Heart left ventricle (tissue), 16 donors: ENCODE data around the gene OLFM2. TPM values are rescaled to one million over a fixed set of nuclear protein-coding genes. Genes with fewer than 3 reads are reported as not detected.

Experiments used
- ATAC-seq, 4 donors: fragments of 200-7000 bp; cut with Tn5 transposase; one replicate each; pipeline ENCODE4 v1.9.1; 2020 to 2022; ENCODE audit warnings: moderate library complexity in 4 of 4, mild to moderate bottlenecking in 3 of 4, moderate number of reproducible peaks in 1 of 4
- DNase-seq, 5 donors: peaks; one replicate each; pipeline ENCODE4 v3.0.0-alpha.2; 2020
- H3K27ac ChIP-seq, 12 donors: fragments of 200-600 bp; sonication (generic) in 4 of 12; one replicate each; pipeline versions ENCODE4 v1.5.0 to v1.8.0; 2016 to 2022; ENCODE audit warnings: mild to moderate bottlenecking in 2 of 12
- H3K27me3 ChIP-seq, 9 donors: fragments of 200-600 bp; sonication (generic) in 2 of 9; one replicate each; pipeline versions ENCODE4 v1.5.1 to v1.8.0; 2016 to 2022; ENCODE audit warnings: mild to moderate bottlenecking in 3 of 9
- H3K36me3 ChIP-seq, 9 donors: fragments of 200-600 bp; sonication (generic) in 2 of 9; one replicate each; pipeline versions ENCODE4 v1.5.0 to v1.8.0; 2018 to 2022; ENCODE audit warnings: mild to moderate bottlenecking in 2 of 9
- H3K4me1 ChIP-seq, 12 donors: fragments of 200-600 bp; sonication (generic) in 4 of 12; one replicate each; pipeline versions ENCODE4 v1.5.0 to v1.8.0; 2016 to 2022; ENCODE audit warnings: mild to moderate bottlenecking in 3 of 12
- H3K4me3 ChIP-seq, 12 donors: fragments of 200-600 bp; sonication (generic) in 4 of 12; one replicate each; pipeline versions ENCODE4 v1.5.0 to v1.8.0; 2017 to 2022; ENCODE audit warnings: mild to moderate bottlenecking in 9 of 12, moderate library complexity in 4 of 12
- H3K9me3 ChIP-seq, 12 donors: fragments of 200-600 bp; sonication (generic) in 4 of 12; one replicate each; pipeline versions ENCODE4 v1.5.0 to v1.8.0; 2016 to 2022; ENCODE audit warnings: mild to moderate bottlenecking in 1 of 12
- POLR2A ChIP-seq, 2 donors: fragments of 450-650 bp; IDR thresholded peaks; one replicate each; pipeline ENCODE4 v1.6.1; 2017; ENCODE audit warnings: antibody characterized with exemption in 2 of 2, mild to moderate bottlenecking in 2 of 2, moderate library complexity in 2 of 2
- WGBS, 4 donors: extraction: QIAGEN DNeasy Blood & Tissue Kit in 2 of 4; methylation state at CpG; one replicate each; pipeline versions ENCODE4 v1.1.5 to v1.1.7; 2013 to 2018; 5-methylcytosine and 5-hydroxymethylcytosine counted together
- intact Hi-C, 10 donors: fragments of 100-400 bp; cut with DNase I; formaldehyde crosslinking; loops; one replicate each; pipeline versions ENCODE4 v1.11.1 to v1.14.2; 2022
- polyA plus RNA-seq, 2 donors: library from polyadenylated mRNA; stranded (reverse); fragments of 200-250 nt; gene quantifications; one replicate each; pipeline ENCODE4 v1.2.3, GENCODE V29; 2013
- total RNA-seq, 9 donors: library from RNA; depleted of rRNA in 2 of 9; stranded (reverse); fragments of >200 nt in 2 of 9; fragmentation: NEBNext Ultra II Directional in 3 of 9; extraction: Animal tissue kit (Norgen Biotek cat#: 25700) in 3 of 9; gene quantifications; one replicate each; pipeline versions ENCODE4 v1.1.0 to v1.2.4, GENCODE V29; 2016 to 2023
- TF ChIP-seq, protein P1 (sequence below), 12 donors: fragments of 200-600 bp; sonication (generic) in 4 of 12; IDR thresholded peaks; one replicate each; pipeline versions ENCODE4 v1.5.0 to v1.8.0; 2018 to 2022; ENCODE audit warnings: antibody characterized with exemption in 12 of 12, mild to moderate bottlenecking in 5 of 12
- donor health status: ischemic (EF 13 %, LVEDD 7.1; RV severe dilation, severe dysfunction).
- donor health status: healthy with polysubstance abuse.
- donor health status: DM: no; HTN: yes; CAD: no.
- donor health status: DM: no; HTN: no; CAD: no.
- donor health status: ischemic (EF 25% LVEDD 6.9; RV normal size, moderate dysfunction).
- donor health status: ischemic (EF 25% LVEDD 5.7; RV mildly dilated, moderate dysfunction).
- donor health status: healthy.
- donor health status: DM: yes; HTN: yes; CAD: no.
- donor health status: ischemic (EF 35%, LVEDD 5.7; RV mildly dilated, moderate dysfunction).
- donor health status: nonischemic (EF 11% LVEDD 7.7; RV severe dilation, severe dysfunction).
- donor health status: DM: yes; HTN: yes; CAD: no.
- donor health status: PGD.
- donor health status: ischemic (EF 29% LVEDD 5.4; RV normal size, mild dysfunction).
- donor health status: nonischemic (EF 23%, LVEDD 6.1; RV moderate dilation, normal function).

OLFM2 gene
- total and polyA plus RNA-seq, 11 donors, result 0.67 to 4.6 (median 2.4) TPM

GRCh38 chr19:9875031-9875627, 61.2 kb downstream of the OLFM2 start:
- H3K9me3 ChIP-seq, result no peaks in the 10 kb centered on the region
- no peaks in the 10 kb centered on the region for H3K36me3 ChIP-seq
- intact Hi-C loops, result no loop called here
- H3K4me1 ChIP-seq, result no peaks in the 10 kb centered on the region
- WGBS, 4 donors, result 62 to 68% (median 65%) methylated on average over 13 of the region's 13 CpGs
- no peak for ATAC-seq
- no peak for DNase-seq
- TF ChIP-seq, protein P1, sequence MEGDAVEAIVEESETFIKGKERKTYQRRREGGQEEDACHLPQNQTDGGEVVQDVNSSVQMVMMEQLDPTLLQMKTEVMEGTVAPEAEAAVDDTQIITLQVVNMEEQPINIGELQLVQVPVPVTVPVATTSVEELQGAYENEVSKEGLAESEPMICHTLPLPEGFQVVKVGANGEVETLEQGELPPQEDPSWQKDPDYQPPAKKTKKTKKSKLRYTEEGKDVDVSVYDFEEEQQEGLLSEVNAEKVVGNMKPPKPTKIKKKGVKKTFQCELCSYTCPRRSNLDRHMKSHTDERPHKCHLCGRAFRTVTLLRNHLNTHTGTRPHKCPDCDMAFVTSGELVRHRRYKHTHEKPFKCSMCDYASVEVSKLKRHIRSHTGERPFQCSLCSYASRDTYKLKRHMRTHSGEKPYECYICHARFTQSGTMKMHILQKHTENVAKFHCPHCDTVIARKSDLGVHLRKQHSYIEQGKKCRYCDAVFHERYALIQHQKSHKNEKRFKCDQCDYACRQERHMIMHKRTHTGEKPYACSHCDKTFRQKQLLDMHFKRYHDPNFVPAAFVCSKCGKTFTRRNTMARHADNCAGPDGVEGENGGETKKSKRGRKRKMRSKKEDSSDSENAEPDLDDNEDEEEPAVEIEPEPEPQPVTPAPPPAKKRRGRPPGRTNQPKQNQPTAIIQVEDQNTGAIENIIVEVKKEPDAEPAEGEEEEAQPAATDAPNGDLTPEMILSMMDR (IDR thresholded peaks at IDR 0.05), result no peak
- TF ChIP-seq POLR2A (IDR thresholded peaks at IDR 0.05), result no peak
- H3K27ac ChIP-seq, result no peak overlapping the region
- H3K27me3 ChIP-seq, result peaks cover 0 to 20% (median 0%) of the 10 kb centered on the region in 9 donors
- H3K4me3 ChIP-seq, result no peak overlapping the region

GRCh38 chr19:9872618-9873242, 63.6 kb downstream of the OLFM2 start:
- Histone ChIP-seq H3K4me3 (no peak overlapping the region), H3K4me1 (no peaks in the 10 kb centered on the region), H3K27ac (no peak overlapping the region), H3K9me3 (no peaks in the 10 kb centered on the region), H3K36me3 (no peaks in the 10 kb centered on the region), H3K27me3 (peaks cover 0 to 12% (median 0%) of the 10 kb centered on the region in 9 donors)
- 90 to 92% (median 92%) methylated on average over 8 of the region's 8 CpGs for WGBS, 4 donors
- TF ChIP-seq, protein P1 (IDR thresholded peaks at IDR 0.05), result no peak
- TF ChIP-seq POLR2A (IDR thresholded peaks at IDR 0.05), result no peak
- ATAC-seq (no peak), DNase-seq (no peak)
- intact Hi-C loops, result no loop called here

DNA sequence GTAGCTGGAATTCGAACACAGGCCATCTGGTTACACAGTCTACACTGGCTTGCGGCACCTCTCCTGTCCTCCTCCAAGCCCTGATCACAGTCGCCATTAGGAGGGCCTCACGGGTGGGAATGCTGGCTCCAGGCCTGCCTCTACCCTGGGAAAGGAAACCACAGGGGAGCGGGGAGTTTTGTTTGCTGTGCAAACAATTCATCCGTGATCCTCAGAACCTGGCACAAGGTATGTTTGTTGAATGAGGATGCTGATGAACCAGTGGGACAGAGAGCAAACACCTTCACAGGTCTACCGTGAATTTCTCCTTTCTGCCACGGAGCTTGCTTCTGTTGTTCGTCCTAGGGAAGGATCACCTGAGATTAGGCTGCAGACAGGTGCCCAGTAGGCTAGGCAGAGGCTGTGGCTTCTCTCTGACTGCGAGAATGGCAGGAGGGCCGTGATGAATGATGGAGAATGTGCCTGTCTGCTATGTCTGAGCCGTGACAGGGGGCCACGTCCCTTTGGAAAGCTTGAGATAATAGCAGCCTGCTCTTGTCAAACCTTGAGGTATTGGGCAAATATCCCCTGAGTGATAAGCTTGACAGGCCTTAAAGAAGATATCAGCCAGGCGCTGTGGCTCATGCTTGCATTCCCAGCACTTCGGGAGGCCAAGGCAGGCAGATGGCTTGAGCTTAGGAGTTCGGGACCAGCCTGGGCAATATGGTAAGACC, 64.5 kb downstream of the OLFM2 start:
- WGBS, 4 donors, result 40 to 46% (median 42%) methylated on average over 11 to 16 of the region's 16 CpGs
- no peak overlapping the region for H3K27ac ChIP-seq
- DNase-seq (no peak), ATAC-seq (no peak)
- no peaks in the 10 kb centered on the region for H3K36me3 ChIP-seq
- H3K9me3 ChIP-seq, result no peaks in the 10 kb centered on the region
- H3K4me3 ChIP-seq, result no peak overlapping the region
- no peak for TF ChIP-seq POLR2A (IDR thresholded peaks at IDR 0.05)
- TF ChIP-seq, protein P1 (IDR thresholded peaks at IDR 0.05), result no peak
- peaks cover 0 to 12% (median 0%) of the 10 kb centered on the region in 9 donors for H3K27me3 ChIP-seq
- intact Hi-C loops, result no loop called here
- no peaks in the 10 kb centered on the region for H3K4me1 ChIP-seq

DNA sequence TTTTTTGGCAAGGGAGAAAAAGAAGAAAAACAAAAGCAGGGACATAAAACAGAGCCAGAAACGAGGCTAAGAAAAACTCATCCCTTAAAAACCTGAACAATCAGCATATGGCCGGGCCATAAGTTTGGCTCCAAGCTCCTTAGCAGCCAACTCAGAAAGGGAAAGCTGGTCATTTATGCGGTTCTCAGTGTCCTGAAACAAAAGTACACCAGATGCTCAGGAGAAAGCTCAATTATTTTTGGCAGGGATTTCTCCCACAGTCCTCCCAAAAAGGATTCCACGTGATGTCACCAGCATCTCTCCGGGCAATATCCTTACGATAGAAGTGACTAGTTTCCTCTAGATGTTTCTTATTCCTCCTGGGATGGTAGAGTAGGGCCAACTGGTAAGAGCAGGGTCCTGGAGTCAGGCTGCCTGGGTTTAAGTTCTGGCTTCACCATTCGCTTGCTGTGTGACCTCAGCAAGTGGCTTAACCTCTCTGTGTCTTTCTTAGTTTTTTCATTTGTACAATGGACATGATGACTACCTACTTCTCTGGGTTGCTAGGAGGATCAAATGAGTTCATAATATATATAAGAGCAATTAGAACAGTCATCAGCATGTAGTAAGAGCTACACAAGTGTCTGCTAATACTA, 67.2 kb downstream of the OLFM2 start:
- peaks cover 0 to 6% (median 0%) of the 10 kb centered on the region in 9 donors for H3K27me3 ChIP-seq
- no peak overlapping the region for H3K4me3 ChIP-seq
- DNase-seq (no peak), ATAC-seq (no peak)
- intact Hi-C loops, result no loop called here
- WGBS, 4 donors, result 66 to 73% (median 69%) methylated on average over 7 of the region's 7 CpGs
- no peak overlapping the region for H3K27ac ChIP-seq
- H3K36me3 ChIP-seq, result no peaks in the 10 kb centered on the region
- H3K4me1 ChIP-seq, result no peaks in the 10 kb centered on the region
- TF ChIP-seq, protein P1 (IDR thresholded peaks at IDR 0.05), result no peak
- TF ChIP-seq POLR2A (IDR thresholded peaks at IDR 0.05), result no peak
- no peaks in the 10 kb centered on the region for H3K9me3 ChIP-seq
